Epithelial cell of esophagus (primary cell): ENCODE data around the gene KCTD16.

Experiments used
- DNase-seq: peaks from one replicate; pipeline ENCODE4 v3.0.0; 2010; ENCODE audit warnings: low read depth
- H3K4me3 ChIP-seq: 2 replicates; pipeline ENCODE4 v1.5.1; 2011; ENCODE audit warnings: mild to moderate bottlenecking, low read length, control low read depth
- TF ChIP-seq, protein P1 (sequence below): IDR thresholded peaks from 2 replicates; pipeline ENCODE4 v1.5.1; 2011; ENCODE audit warnings: low read depth, mild to moderate bottlenecking, low read length, control low read depth, inconsistent platforms; ENCODE audit not compliant: insufficient read depth; ENCODE audit errors: missing control alignments

KCTD16 gene

DNA sequence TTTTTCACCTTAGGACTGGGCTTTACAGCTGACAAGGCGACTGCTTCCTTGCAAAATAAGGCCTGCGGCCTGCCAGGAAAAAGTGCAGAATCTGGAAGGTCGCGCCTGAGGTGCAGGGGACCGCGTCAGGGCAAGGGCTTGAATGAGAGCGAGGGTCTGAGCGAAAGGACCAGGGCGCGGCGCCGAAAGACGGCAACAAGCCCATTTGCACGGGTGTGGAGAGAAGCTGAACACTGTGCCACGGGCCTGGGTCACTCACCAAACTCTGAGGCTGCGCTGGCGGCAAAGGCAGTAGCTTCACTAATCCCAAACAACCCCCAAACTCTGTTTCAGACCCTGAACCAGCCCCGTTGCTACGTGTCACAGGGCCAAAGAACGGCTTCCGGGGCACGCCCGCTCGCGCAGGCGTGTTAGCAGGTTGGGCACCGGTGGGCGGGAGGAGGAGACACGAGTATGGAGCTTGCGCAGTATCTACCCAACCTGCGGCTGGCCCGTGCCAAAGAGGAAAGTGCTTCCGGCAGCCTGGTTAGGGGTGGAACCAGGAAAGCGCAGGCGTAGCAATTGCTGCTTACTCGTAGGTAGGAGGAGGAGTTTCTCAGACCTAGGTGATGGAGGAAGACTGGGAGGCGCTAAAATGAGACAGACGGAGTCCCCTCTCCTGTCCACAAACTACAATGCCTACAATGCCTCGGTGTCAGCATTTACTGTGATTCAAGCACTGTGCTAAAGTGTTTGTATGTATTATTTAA, at the start of gene KCTD16, which contains the start of gene YIPF5:
KCTD16 (plus strand) TSS at position 598 of the 749 bp plus-strand sequence.
YIPF5 (minus strand) TSS at position 384 of the 749 bp plus-strand sequence. CDS start 704 bp downstream, outside the sequence.
- peak; percentile 99 for DNase-seq

GRCh38 chr5:144121577-144121976, 49.1 kb upstream of the KCTD16 start:
- TF ChIP-seq, protein P1, sequence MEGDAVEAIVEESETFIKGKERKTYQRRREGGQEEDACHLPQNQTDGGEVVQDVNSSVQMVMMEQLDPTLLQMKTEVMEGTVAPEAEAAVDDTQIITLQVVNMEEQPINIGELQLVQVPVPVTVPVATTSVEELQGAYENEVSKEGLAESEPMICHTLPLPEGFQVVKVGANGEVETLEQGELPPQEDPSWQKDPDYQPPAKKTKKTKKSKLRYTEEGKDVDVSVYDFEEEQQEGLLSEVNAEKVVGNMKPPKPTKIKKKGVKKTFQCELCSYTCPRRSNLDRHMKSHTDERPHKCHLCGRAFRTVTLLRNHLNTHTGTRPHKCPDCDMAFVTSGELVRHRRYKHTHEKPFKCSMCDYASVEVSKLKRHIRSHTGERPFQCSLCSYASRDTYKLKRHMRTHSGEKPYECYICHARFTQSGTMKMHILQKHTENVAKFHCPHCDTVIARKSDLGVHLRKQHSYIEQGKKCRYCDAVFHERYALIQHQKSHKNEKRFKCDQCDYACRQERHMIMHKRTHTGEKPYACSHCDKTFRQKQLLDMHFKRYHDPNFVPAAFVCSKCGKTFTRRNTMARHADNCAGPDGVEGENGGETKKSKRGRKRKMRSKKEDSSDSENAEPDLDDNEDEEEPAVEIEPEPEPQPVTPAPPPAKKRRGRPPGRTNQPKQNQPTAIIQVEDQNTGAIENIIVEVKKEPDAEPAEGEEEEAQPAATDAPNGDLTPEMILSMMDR = no peak
- H3K4me3 ChIP-seq = no peak overlapping the region
- no peak for DNase-seq

More for the DNA sequence above, at the start of gene KCTD16, which contains the start of gene YIPF5:
- TF ChIP-seq, protein P1 = no peak
- H3K4me3 ChIP-seq = peak within 1 kb of the TSS; percentile 92

DNA sequence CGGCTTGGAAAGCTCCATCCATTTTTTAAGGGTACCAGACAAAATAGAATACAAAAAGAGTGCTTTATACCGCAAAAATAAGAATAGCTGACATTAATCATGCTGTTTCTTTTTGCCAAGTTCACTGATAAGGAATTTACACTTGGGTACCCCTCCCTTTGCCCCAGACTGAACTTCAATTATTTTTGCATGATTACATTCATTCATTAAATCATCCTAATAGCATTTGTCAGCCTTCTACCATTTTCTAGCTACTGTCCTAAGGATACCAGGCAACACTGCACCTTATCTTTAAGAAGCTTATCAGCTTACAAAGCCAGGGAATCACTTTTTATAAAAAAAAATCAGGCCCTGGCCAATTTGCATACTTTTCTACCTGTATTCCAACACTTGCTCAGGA, 48.6 kb upstream of the KCTD16 start:
- no peak for DNase-seq
- TF ChIP-seq, protein P1 = no peak
- no peak overlapping the region for H3K4me3 ChIP-seq

DNA sequence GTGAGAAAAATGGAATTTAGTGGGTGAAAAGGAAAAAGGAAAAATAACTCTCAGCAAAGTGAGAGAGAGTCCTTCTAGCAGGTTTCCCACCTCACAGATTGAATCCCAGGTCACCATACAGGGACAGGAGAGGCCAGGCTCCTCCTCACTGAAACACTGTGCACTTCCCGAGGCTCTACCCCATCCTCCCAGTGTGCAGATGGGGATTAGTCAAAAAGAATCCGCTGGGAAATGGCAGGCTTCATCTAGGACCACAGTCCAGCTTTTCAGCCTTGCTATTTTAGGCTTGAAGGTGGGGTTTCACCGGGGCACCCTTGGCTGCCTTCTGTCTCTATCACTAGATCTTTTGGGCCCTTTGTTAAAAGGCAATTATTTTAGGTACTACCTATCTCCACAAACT, 48.0 kb upstream of the KCTD16 start:
- TF ChIP-seq, protein P1 = no peak
- H3K4me3 ChIP-seq = no peak overlapping the region
- DNase-seq = no peak

DNA sequence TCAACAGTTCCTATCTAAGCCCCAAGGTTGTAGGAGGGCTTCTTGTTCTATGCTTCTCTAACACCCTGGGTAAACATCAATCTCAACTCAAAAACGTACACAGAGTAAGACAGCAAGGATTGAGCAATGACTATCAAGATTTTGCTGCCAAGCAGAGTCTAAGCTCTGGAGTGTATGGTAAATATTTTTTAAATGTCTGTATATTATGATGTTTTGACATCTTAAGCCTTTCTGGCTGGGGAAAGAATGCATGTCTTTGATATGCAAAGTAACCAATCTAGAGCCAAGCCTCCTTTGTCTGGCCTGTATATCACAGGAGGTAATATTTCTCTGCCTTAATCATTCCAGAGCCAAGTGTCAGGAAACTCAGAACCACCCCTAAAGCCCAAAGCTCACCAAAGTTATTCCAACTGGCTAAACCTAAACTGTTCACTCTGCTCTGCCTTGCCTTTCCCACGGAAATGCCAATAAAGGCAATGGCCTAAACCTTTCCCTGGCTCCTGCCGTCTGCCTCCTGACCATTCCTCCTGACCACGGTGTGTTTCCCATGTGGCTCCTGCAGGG, 45.4 kb upstream of the KCTD16 start:
- TF ChIP-seq, protein P1 = no peak
- DNase-seq = peak; percentile 58
- no peak overlapping the region for H3K4me3 ChIP-seq

- H3K4me3 ChIP-seq = no peak overlapping the region
- DNase-seq = no peak
- TF ChIP-seq, protein P1 = no peak
Observed at GRCh38 chr5:144126707-144127106, 44.0 kb upstream of the KCTD16 start.
